Central memory CD8-positive, alpha-beta T cell (primary cell): ENCODE data around the gene LMAN1L.

ENCODE experiments used
- ATAC-seq: fragments of 150-1000 bp; cut with Tn5 transposase; replicated peaks from 2 replicates; pipeline ENCODE4 v1.10.0; 2022; ENCODE audit warnings: mild to moderate bottlenecking, moderate FRiP score, moderate number of reproducible peaks; ENCODE audit not compliant: poor library complexity, severe bottlenecking; ENCODE audit errors: extremely low read depth
- DNase-seq, 2 donors: peaks; one replicate each; pipeline ENCODE4 v3.0.0; 2021; ENCODE audit warnings: low spot score in 2 of 2
- H3K27ac Mint-ChIP-seq: one replicate; pipeline ENCODE4 v1.8.0; 2022; ENCODE audit warnings: low read depth, mild to moderate bottlenecking, moderate library complexity, mixed read lengths
- H3K27me3 Mint-ChIP-seq: one replicate; pipeline ENCODE4 v1.8.0; 2022; ENCODE audit warnings: mixed read lengths
- H3K36me3 Mint-ChIP-seq: one replicate; pipeline ENCODE4 v1.8.0; 2022; ENCODE audit warnings: mild to moderate bottlenecking, moderate library complexity, mixed read lengths; ENCODE audit not compliant: insufficient read depth
- H3K4me1 Mint-ChIP-seq: one replicate; pipeline ENCODE4 v1.8.0; 2022; ENCODE audit warnings: mixed read lengths
- H3K4me3 Mint-ChIP-seq: one replicate; pipeline ENCODE4 v1.8.0; 2022; ENCODE audit warnings: mild to moderate bottlenecking, moderate library complexity, mixed read lengths
- H3K9me3 Mint-ChIP-seq: one replicate; pipeline ENCODE4 v1.8.0; 2022; ENCODE audit warnings: mixed read lengths

The LMAN1L gene

DNA sequence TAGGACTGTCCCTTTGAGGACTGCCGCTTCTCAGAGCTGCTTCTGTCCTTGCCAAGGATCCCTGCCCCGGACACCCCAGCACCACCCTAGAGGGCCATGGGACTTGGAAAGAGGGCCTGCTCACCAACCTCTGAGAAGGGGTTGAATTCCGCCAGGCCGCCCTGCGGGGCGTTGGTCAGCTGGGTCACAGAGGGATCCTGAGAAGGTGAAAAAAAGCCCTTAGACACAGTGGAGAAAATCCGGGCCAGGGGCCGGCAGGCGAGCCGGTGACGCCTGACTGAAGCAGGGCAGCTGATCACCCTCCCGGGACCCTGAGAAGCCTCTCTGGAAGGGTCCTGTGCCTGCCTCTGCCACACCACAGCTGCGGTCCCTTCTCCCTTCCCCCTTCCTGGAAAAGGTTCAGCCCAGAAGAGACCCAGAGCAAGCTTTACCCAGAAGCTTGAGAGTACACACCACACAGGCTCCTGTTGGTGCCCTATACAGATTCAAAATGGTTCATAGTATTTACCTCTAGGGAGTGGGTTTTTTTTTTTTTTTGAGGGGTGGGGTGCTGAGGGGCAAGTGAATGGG lies 41.9 kb downstream of the LMAN1L start:
- Mint-ChIP-seq H3K27ac (no peak overlapping the region), H3K4me3 (no peak overlapping the region), H3K9me3 (no peaks in the 10 kb centered on the region), H3K4me1 (peaks cover 34% of the 10 kb centered on the region), H3K27me3 (no peaks in the 10 kb centered on the region), H3K36me3 (peaks cover 24% of the 10 kb centered on the region)
- ATAC-seq: no peak
- DNase-seq: no peak

DNA sequence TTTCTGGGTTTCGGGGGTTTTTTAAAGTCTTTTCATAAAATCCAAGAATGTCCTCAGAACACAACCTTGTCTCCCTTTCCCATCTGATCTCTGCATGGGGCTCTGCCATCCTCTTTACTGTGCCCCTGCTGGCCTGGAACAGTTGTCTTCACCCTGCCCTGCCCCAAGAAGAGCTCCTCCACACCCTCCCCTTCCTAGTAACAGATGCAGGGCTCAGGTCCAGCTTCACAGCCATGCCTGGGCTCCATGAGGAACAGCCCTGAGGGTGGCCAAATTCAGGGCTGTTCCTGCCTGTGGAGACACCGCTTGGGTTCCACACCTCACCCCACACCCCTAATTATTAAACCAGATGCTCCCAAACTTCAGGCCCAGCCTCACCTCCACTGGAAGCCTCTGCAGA lies 43.2 kb downstream of the LMAN1L start:
- no peak overlapping the region for H3K4me3 Mint-ChIP-seq
- no peaks in the 10 kb centered on the region for H3K27me3 Mint-ChIP-seq

DNA sequence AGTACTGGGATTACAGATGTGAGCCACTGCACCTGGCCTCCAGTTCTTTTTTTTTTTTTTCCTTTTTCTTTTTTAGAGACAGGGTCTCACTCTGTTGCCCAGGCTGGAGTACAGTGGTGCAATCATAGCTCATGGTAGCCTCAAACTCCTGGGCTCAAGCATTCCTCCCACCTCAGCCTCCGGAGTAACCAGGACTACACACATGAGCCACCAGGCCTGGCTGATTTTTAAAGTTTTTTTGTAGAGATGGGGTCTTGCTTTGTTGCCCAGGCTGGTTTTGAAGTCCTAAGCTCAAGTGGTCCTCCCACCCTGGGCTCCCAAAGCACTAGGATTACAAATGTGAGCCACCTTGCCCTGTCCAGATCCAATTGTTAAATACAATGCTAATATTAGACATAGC lies 43.9 kb downstream of the LMAN1L start:
- ATAC-seq: no peak
- no peaks in the 10 kb centered on the region for H3K9me3 Mint-ChIP-seq
- peaks cover 36% of the 10 kb centered on the region for H3K4me1 Mint-ChIP-seq
- H3K36me3 Mint-ChIP-seq: peaks cover 24% of the 10 kb centered on the region
- H3K27me3 Mint-ChIP-seq: no peaks in the 10 kb centered on the region
- DNase-seq: no peak
- H3K4me3 Mint-ChIP-seq: peak overlapping the region; percentile 1
- peak overlapping the region; percentile 72 for H3K27ac Mint-ChIP-seq

More for the DNA sequence above, 43.2 kb downstream of the LMAN1L start:
- ATAC-seq (no peak), DNase-seq (no peak)
- H3K9me3 Mint-ChIP-seq: no peaks in the 10 kb centered on the region
- peak overlapping the region; percentile 72 for H3K27ac Mint-ChIP-seq
- H3K4me1 Mint-ChIP-seq: peaks cover 36% of the 10 kb centered on the region
- peaks cover 24% of the 10 kb centered on the region for H3K36me3 Mint-ChIP-seq

DNA sequence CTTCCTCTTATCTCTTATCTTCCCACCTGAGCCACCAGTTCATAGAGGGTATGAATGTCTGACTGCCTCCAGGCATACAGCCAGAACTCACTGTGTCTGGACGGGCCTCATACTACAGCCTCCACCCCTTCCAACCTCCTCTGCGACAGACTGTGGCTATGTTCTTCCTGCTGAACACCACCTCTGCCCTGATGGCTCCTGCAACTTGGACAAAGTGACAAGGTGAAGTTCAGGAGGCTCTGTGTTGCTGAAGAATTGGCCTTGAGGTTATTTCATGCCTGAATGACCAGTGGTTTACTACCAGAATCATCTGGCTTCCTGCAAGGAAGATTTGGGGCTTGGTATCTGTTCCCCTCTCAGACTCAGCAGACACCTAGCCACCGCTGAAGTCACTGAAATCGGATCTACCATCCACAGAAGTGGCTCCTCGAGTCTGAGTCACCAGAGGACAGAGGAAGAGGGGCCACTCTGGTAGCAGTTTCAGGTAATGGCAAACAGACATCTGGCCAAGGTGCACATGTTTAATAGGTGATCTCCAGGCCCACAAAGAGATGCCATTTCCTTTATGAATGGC lies 44.5 kb downstream of the LMAN1L start:
- no peaks in the 10 kb centered on the region for H3K27me3 Mint-ChIP-seq
- DNase-seq: no peak
- H3K27ac Mint-ChIP-seq: peak overlapping the region; percentile 72
- H3K9me3 Mint-ChIP-seq: no peaks in the 10 kb centered on the region
- peaks cover 23% of the 10 kb centered on the region for H3K36me3 Mint-ChIP-seq
- H3K4me3 Mint-ChIP-seq: peak overlapping the region; percentile 1
- peaks cover 36% of the 10 kb centered on the region for H3K4me1 Mint-ChIP-seq
- peak; percentile 63 for ATAC-seq

DNA sequence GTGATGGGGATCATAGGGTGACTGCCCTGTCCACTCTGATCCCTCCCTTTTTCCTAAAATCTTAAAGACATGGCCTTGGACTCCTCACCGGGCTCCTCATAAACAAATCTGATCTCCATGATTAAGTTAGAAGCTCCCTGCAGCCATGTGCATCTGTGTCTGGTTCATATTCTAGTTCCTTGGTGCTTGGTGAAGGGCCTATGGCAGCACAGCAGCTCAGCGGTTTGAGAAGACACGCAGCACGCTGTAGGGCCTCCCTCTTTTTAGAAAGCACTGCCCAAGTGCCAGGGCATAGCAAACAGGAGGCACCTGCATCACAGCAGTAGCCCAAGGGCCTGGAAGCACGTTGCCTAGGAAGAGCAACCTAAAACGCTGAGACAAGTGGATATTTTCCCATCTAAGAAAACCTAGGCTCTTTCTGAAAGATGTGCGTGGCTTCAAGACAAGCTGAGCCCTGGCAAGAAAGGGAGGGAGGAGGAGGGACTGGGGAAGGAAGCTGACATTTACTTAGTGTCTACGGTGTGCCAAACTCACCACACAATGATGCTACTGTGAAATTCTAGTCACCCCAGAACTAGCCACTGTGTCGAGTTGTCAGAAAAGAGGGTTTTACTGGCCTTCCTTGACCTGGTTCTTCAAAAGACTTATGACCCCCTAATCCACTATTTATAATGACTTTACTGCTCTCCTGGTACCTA lies 45.2 kb downstream of the LMAN1L start:
- Mint-ChIP-seq H3K27me3 (no peaks in the 10 kb centered on the region), H3K4me3 (peak overlapping the region; percentile 43), H3K9me3 (no peaks in the 10 kb centered on the region), H3K27ac (peak overlapping the region; percentile 72), H3K4me1 (peaks cover 36% of the 10 kb centered on the region), H3K36me3 (peaks cover 24% of the 10 kb centered on the region)
- peak; percentile 82 for ATAC-seq
- no peak for DNase-seq

DNA sequence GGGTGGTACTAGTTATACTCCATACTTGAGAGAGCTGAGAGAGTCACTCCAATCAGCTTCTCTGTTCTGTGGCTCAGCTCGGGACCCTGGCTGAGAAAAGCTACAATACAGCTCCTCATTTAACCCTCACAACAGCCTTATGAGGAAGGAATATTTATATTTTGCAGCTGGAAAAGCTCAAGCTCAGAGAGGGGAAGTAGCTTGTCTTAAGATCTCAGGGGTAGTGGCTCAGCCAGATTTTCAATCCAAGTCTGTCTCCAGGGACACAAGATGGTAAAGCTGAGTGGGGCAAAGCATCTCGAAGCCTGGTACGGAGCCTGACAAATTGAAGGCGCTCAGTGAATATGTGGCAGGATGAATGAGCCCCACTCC lies 45.7 kb downstream of the LMAN1L start:
- Mint-ChIP-seq H3K36me3 (peaks cover 23% of the 10 kb centered on the region), H3K9me3 (no peaks in the 10 kb centered on the region), H3K27ac (peak overlapping the region; percentile 72), H3K4me3 (peak overlapping the region; percentile 43), H3K4me1 (peaks cover 36% of the 10 kb centered on the region), H3K27me3 (no peaks in the 10 kb centered on the region)
- ATAC-seq: no peak
- DNase-seq: no peak

DNA sequence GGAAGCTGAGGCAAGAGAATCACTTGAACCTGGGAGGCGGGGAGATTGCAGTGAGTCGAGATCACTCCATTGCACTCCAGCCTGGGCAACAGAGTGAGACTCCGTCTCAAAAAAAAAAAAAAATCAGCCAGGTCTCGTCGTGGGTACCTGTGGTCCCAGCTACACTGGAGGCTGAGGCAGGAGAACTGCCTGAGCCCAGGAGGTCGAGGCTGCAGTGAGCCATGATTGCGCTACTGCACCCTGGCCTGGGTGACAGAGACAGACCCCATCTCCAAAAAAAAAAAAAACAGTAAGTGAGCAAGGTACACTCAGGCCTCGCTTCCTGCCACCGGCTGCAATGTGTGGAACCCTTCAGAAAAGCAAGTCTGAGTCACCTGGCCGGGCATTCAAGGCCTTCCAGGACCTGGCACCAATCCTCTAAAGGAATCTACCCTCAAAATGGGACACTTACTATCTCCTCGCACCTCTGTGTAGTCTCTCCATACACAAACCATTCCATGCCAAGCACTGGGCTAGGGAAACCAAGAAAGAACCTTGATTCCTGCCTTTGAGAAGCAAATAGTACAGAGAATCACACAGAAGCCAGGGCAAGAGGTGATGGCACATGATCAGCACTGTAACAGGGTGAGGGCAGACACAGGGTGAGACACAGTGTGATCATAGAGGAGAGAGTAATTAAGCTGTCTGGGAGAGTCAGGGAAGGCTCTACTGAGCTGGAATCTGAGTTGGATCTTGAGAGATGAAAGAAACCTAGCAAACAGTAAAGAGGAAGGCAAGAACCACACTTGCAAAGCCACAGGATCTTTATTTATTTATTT lies 50.8 kb downstream of the LMAN1L start:
- Mint-ChIP-seq H3K4me3 (peak overlapping the region; percentile 6), H3K4me1 (peaks cover 55% of the 10 kb centered on the region), H3K27me3 (no peaks in the 10 kb centered on the region), H3K36me3 (peaks cover 27% of the 10 kb centered on the region), H3K9me3 (no peaks in the 10 kb centered on the region), H3K27ac (peak overlapping the region; percentile 71)
- peak; percentile 29 for ATAC-seq
- DNase-seq: no peak

DNA sequence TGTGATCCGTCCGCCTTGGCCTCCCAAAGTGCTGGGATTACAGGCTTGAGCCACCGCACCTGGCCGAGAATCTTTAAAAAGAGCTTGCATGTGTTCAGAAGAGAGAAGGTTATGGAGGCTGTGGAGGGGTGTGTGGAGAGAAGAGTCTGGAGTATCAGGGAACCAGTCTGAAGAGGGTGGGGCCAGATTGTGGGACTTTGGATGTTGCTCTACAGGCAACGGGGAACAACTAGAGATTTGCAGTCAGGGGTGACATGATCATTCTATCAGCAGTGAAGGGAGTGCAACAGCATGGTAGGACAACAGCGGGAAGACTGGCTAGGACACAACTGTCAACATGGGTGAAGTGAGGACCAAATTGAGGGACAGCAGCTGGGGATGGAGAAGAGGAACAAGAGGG lies 51.7 kb downstream of the LMAN1L start:
- H3K27ac Mint-ChIP-seq: peak overlapping the region; percentile 71
- H3K36me3 Mint-ChIP-seq: peaks cover 27% of the 10 kb centered on the region
- ATAC-seq (no peak), DNase-seq (no peak)
- no peaks in the 10 kb centered on the region for H3K27me3 Mint-ChIP-seq
- H3K9me3 Mint-ChIP-seq: no peaks in the 10 kb centered on the region
- H3K4me3 Mint-ChIP-seq: peak overlapping the region; percentile 24
- H3K4me1 Mint-ChIP-seq: peaks cover 55% of the 10 kb centered on the region

DNA sequence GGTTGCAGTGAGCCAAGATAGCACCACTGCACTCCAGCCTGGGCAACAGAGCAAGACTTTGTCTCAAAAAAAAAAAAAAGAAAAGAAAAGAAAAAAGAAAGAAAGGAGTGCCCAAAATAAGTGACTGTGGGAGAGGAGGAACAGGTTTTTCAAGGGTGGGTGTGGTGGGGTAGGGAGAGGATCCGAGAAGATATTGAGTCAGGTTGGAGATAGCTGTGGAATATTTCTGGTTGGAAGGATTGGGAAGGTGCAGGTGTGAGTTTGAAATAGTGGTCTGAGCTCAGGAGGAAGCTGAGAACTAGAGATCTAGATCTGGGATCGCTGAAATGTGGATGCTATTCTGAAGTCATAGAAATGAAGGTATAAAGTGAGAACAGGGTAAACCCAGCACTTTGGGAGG lies 52.7 kb downstream of the LMAN1L start:
- Mint-ChIP-seq H3K36me3 (peaks cover 32% of the 10 kb centered on the region), H3K27me3 (no peaks in the 10 kb centered on the region), H3K27ac (peak overlapping the region; percentile 71), H3K4me3 (peak overlapping the region; percentile 19), H3K4me1 (peaks cover 61% of the 10 kb centered on the region), H3K9me3 (no peaks in the 10 kb centered on the region)
- DNase-seq: no peak
- no peak for ATAC-seq

DNA sequence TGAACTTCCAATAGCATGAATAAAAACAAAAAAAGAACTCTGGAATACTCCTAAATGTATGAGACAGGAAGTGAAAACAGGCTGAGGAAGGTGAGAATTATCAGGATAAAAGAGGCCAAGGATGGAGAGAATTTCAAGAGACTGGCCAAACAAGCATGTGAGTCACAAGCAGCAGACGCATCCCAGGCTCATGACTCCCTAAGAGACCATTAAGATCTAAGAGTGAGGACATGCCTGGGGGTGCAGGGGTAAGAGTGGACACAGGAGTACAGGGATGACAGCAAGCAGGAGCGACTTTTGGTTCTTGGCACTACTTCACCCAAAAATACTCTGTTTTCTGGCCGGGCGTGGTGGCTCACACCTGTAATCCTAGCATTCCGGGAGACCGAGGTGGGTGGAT lies 53.5 kb downstream of the LMAN1L start:
- H3K27me3 Mint-ChIP-seq: no peaks in the 10 kb centered on the region
- H3K9me3 Mint-ChIP-seq: no peaks in the 10 kb centered on the region
- H3K27ac Mint-ChIP-seq: peak overlapping the region; percentile 74
- peak overlapping the region; percentile 19 for H3K4me3 Mint-ChIP-seq
- peaks cover 30% of the 10 kb centered on the region for H3K36me3 Mint-ChIP-seq
- peaks cover 69% of the 10 kb centered on the region for H3K4me1 Mint-ChIP-seq
- ATAC-seq: no peak
- no peak for DNase-seq

DNA sequence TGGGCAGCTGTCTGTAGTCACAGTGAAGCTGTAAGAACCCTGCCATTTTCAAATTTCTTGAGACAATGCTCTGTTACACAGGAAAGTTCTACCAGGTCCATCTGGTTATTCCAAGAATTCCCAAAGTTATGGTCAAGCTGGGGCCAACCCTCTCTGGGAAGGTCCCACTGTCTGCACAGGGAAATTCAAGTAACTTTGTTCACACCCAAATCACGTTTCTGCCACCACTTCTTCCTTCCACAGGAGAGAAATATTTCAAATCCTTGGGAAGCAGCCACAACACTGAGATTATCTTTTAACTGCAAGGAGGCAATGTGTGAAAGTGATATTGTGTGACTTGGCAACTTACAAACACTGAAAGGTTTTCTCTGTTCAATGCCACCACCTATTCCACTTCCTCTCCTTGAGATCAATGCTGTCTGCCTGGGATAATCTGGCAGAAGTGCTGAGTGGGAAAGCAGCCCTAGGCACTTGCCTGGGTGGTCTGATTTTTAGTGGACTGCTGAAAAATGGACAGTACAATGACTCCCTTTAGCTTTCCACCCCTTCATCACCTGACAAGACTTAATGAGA lies 54.9 kb downstream of the LMAN1L start:
- H3K36me3 Mint-ChIP-seq: peaks cover 34% of the 10 kb centered on the region
- ATAC-seq (no peak), DNase-seq (no peak)
- H3K27ac Mint-ChIP-seq: no peak overlapping the region
- peak overlapping the region; percentile 100 for H3K4me3 Mint-ChIP-seq
- H3K4me1 Mint-ChIP-seq: peaks cover 80% of the 10 kb centered on the region
- no peaks in the 10 kb centered on the region for H3K9me3 Mint-ChIP-seq
- no peaks in the 10 kb centered on the region for H3K27me3 Mint-ChIP-seq

DNA sequence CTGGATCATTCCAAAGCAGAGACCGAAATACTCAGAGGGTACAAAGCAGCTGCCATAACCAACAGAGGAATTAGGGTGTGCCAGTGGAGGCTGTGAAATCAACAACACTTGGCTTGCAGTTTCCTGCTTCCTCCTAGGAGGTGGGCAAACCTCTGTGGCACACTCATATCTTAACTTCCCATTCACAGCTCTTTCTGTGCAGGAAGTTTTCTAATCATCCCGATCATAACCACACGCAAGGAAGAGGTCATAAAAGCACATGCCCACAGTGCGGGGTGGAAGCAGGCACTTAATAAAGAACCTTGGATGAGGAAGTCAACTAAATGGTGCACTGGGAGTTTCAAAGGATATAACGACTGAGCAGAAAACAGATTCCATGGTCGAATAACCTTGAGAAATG lies 55.4 kb downstream of the LMAN1L start:
- Mint-ChIP-seq H3K27ac (no peak overlapping the region), H3K36me3 (peaks cover 34% of the 10 kb centered on the region), H3K27me3 (no peaks in the 10 kb centered on the region), H3K4me3 (peak overlapping the region; percentile 100), H3K4me1 (peaks cover 85% of the 10 kb centered on the region), H3K9me3 (no peaks in the 10 kb centered on the region)
- DNase-seq: no peak
- ATAC-seq: no peak
